Esophagus muscularis mucosa (tissue), 3 donors: ENCODE measurements around the gene COL11A2.
A peak's percentile ranks its signal among the peaks of the same experiment; 100 is the strongest.

ENCODE experiments used
- CTCF ChIP-seq, 3 experiments: fragments of 200-600 bp in 2 of 3; fragments of 450-650 bp in 1 of 3; sonication (generic) in 2 of 3; IDR thresholded peaks; one replicate each; pipeline ENCODE4 v1.5.1; 2017 to 2019; ENCODE audit warnings: antibody characterized with exemption in 3 of 3, mild to moderate bottlenecking in 2 of 3, moderate library complexity in 1 of 3
- POLR2A ChIP-seq: fragments of 450-650 bp; IDR thresholded peaks from one replicate; pipeline ENCODE4 v1.6.1; 2017; ENCODE audit warnings: antibody characterized with exemption, moderate library complexity, mild to moderate bottlenecking, low read depth

- peak; percentile 93 to 99 (median 94) for TF ChIP-seq CTCF (IDR thresholded peaks at IDR 0.05)
- TF ChIP-seq POLR2A: no peak
Measured at GRCh38 chr6:33161354-33162331, 30.6 kb downstream of the COL11A2 start.
